Common myeloid progenitor, CD34-positive (primary cell): Measurements from ENCODE around the gene GCA.
A peak's percentile ranks its signal among the peaks of the same experiment; 100 is the strongest.

ENCODE experiments used
- CTCF ChIA-PET: fragments of 350-600 bp; sonication (Branson Sonifier 250); formaldehyde crosslinking; loops from one replicate; lab custom pipeline; 2021; ENCODE audit warnings: antibody characterized with exemption; lab: Charles Lee
- POLR2A ChIA-PET: fragments of 350-600 bp; sonication (Branson Sonifier 250); formaldehyde crosslinking; loops from one replicate; lab custom pipeline; 2021; ENCODE audit warnings: antibody characterized with exemption; lab: Charles Lee
- DNase-seq, 3 donors: peaks; one replicate each; pipeline versions ENCODE4 v3.0.0 to v3.0.0-alpha.2; 2013
- H3K27ac ChIP-seq, 2 experiments: 1 replicate in 1 of 2; 2 replicates in 1 of 2; pipeline ENCODE4 v1.7.0; 2013; ENCODE audit warnings: inconsistent platforms in 2 of 2, low read length in 2 of 2, mild to moderate bottlenecking in 2 of 2, low read depth in 1 of 2, moderate library complexity in 1 of 2; ENCODE audit not compliant: severe bottlenecking in 2 of 2, insufficient read depth in 1 of 2, poor library complexity in 1 of 2
- H3K27me3 ChIP-seq, 5 experiments: replicated peaks in 2 of 5; 1 replicate in 3 of 5; 2 replicates in 2 of 5; pipeline versions ENCODE4 v1.6.1 to v1.7.0; 2013; ENCODE audit warnings: low read length in 4 of 5, mild to moderate bottlenecking in 2 of 5, moderate library complexity in 2 of 5, inconsistent platforms in 1 of 5; ENCODE audit not compliant: insufficient read depth in 5 of 5, control insufficient read depth in 4 of 5
- H3K36me3 ChIP-seq, 4 experiments: 1 replicate in 2 of 4; 2 replicates in 2 of 4; pipeline versions ENCODE4 v1.6.1 to v1.7.0; 2013; ENCODE audit warnings: low read length in 3 of 4, control low read depth in 1 of 4, mild to moderate bottlenecking in 1 of 4; ENCODE audit not compliant: control insufficient read depth in 4 of 4, insufficient read depth in 4 of 4
- H3K4me1 ChIP-seq, 4 experiments: 1 replicate in 3 of 4; 2 replicates in 1 of 4; pipeline versions ENCODE4 v1.6.1 to v1.7.1; 2013; ENCODE audit warnings: low read length in 3 of 4, mild to moderate bottlenecking in 3 of 4, control low read depth in 1 of 4, inconsistent platforms in 1 of 4, moderate library complexity in 1 of 4; ENCODE audit not compliant: control insufficient read depth in 4 of 4, insufficient read depth in 4 of 4; ENCODE audit errors: control extremely low read depth in 1 of 4
- H3K4me3 ChIP-seq, 7 experiments: 1 replicate in 4 of 7; 2 replicates in 3 of 7; pipeline versions ENCODE4 v1.5.1 to v1.7.0; 2013; ENCODE audit warnings: mild to moderate bottlenecking in 7 of 7, low read length in 6 of 7, moderate library complexity in 6 of 7, inconsistent platforms in 2 of 7, low read depth in 2 of 7, control low read depth in 1 of 7; ENCODE audit not compliant: insufficient read depth in 4 of 7, control insufficient read depth in 1 of 7; ENCODE audit errors: extremely low read depth in 1 of 7
- H3K9me3 ChIP-seq, 5 experiments: 1 replicate in 4 of 5; 2 replicates in 1 of 5; pipeline versions ENCODE4 v1.6.1 to v1.7.1; 2013; ENCODE audit warnings: low read length in 4 of 5, mild to moderate bottlenecking in 2 of 5, inconsistent platforms in 1 of 5, low read depth in 1 of 5, moderate library complexity in 1 of 5; ENCODE audit not compliant: control insufficient read depth in 4 of 5, insufficient read depth in 2 of 5; ENCODE audit errors: control extremely low read depth in 1 of 5
- WGBS: methylation state at CpG from one replicate; pipeline ENCODE4 v1.1.5; 2013; ENCODE audit not compliant: insufficient coverage; 5-methylcytosine and 5-hydroxymethylcytosine counted together

Gene GCA

GRCh38 chr2:162370931-162371330 lies 27.0 kb downstream of the GCA start:
- WGBS, result 100% methylated on average over 2 of the region's 3 CpGs
- Histone ChIP-seq H3K27me3 (no peaks in the 10 kb centered on the region), H3K4me1 (no peaks in the 10 kb centered on the region), H3K4me3 (no peak overlapping the region), H3K27ac (no peak overlapping the region), H3K9me3 (no peaks in the 10 kb centered on the region), H3K36me3 (no peaks in the 10 kb centered on the region)
- ChIA-PET CTCF (no interaction called here), POLR2A (no interaction called here)
- DNase-seq, result no peak

- no peaks in the 10 kb centered on the region for H3K9me3 ChIP-seq
- no peak for DNase-seq
- ChIA-PET POLR2A (no interaction called here), CTCF (no interaction called here)
- H3K4me1 ChIP-seq, result no peaks in the 10 kb centered on the region
- H3K4me3 ChIP-seq, result no peak overlapping the region
- no peak overlapping the region for H3K27ac ChIP-seq
- H3K36me3 ChIP-seq, result no peaks in the 10 kb centered on the region
- no peaks in the 10 kb centered on the region for H3K27me3 ChIP-seq
Measured at GRCh38 chr2:162372818-162373217, 28.9 kb downstream of the GCA start.

- H3K4me3 ChIP-seq, result peak overlapping the region in 4 of 7 experiments; percentile 2 to 66 (median 21)
- 69% methylated on average over 11 of the region's 12 CpGs for WGBS
Measured at GRCh38 chr2:162379719-162380580, 36.0 kb downstream of the GCA start.

GRCh38 chr2:162381851-162382250 lies 37.9 kb downstream of the GCA start:
- ChIA-PET POLR2A (no interaction called here), CTCF (interaction anchor here (0.8 to 1.5 kb wide), 2 partner anchors 10 to 1131 kb away, joined by 3 to 6 read pairs; no protein-coding TSS in a partner anchor)
- no peak for DNase-seq
- Histone ChIP-seq H3K27me3 (no peaks in the 10 kb centered on the region), H3K4me1 (no peaks in the 10 kb centered on the region), H3K4me3 (no peak overlapping the region), H3K9me3 (no peaks in the 10 kb centered on the region), H3K36me3 (no peaks in the 10 kb centered on the region), H3K27ac (no peak overlapping the region)
- 100% methylated on average over 3 of the region's 4 CpGs for WGBS

More at GRCh38 chr2:162379719-162380580, 36.0 kb downstream of the GCA start:
- H3K27ac ChIP-seq, result no peak overlapping the region
- POLR2A ChIA-PET, result no interaction called here
- CTCF ChIA-PET, result interaction anchor here (1.1 kb wide), 1 partner anchor 8 kb away, joined by 3 read pairs; no protein-coding TSS in a partner anchor
- H3K9me3 ChIP-seq, result no peaks in the 10 kb centered on the region
- peak; percentile 6 to 43 (median 20) for DNase-seq
- H3K4me1 ChIP-seq, result no peaks in the 10 kb centered on the region
- H3K36me3 ChIP-seq, result no peaks in the 10 kb centered on the region
- no peaks in the 10 kb centered on the region for H3K27me3 ChIP-seq

- CTCF ChIA-PET, result interaction anchor here (0.8 to 1.5 kb wide), 2 partner anchors 10 to 1132 kb away, joined by 3 to 6 read pairs; no protein-coding TSS in a partner anchor
- no peaks in the 10 kb centered on the region for H3K36me3 ChIP-seq
- H3K4me3 ChIP-seq, result no peak overlapping the region
- no peaks in the 10 kb centered on the region for H3K9me3 ChIP-seq
- no peaks in the 10 kb centered on the region for H3K27me3 ChIP-seq
- peak in 2 of 3 donors; percentile 39 to 50 for DNase-seq
- POLR2A ChIA-PET, result no interaction called here
- H3K4me1 ChIP-seq, result no peaks in the 10 kb centered on the region
- H3K27ac ChIP-seq, result no peak overlapping the region
- WGBS, result no CpG with 5 or more reads among the region's 1 CpG
Measured at GRCh38 chr2:162382278-162382677, 38.3 kb downstream of the GCA start.

- DNase-seq, result no peak
- ChIA-PET POLR2A (no interaction called here), CTCF (no interaction called here)
- 100% methylated on average over 2 of the region's 3 CpGs for WGBS
- Histone ChIP-seq H3K27ac (no peak overlapping the region), H3K27me3 (no peaks in the 10 kb centered on the region), H3K9me3 (no peaks in the 10 kb centered on the region), H3K4me3 (no peak overlapping the region), H3K4me1 (no peaks in the 10 kb centered on the region), H3K36me3 (no peaks in the 10 kb centered on the region)
Measured at GRCh38 chr2:162385536-162385935, 41.6 kb downstream of the GCA start.

GRCh38 chr2:162390801-162391200 lies 46.9 kb downstream of the GCA start:
- no peaks in the 10 kb centered on the region for H3K4me1 ChIP-seq
- ChIA-PET POLR2A (no interaction called here), CTCF (no interaction called here)
- WGBS, result 92% methylated on average over 2 of the region's 4 CpGs
- peaks cover 0 to 2% (median 0%) of the 10 kb centered on the region in 5 experiments for H3K27me3 ChIP-seq
- no peak for DNase-seq
- no peaks in the 10 kb centered on the region for H3K9me3 ChIP-seq
- no peak overlapping the region for H3K27ac ChIP-seq
- no peaks in the 10 kb centered on the region for H3K36me3 ChIP-seq
- H3K4me3 ChIP-seq, result no peak overlapping the region
